MCF 10A (cell line): ENCODE data around the gene NUDCD3. TPM values are rescaled to one million over a fixed set of nuclear protein-coding genes. Genes with fewer than 3 reads are reported as not detected.

Experiments used
- BruUV-seq: library from RNA; stranded (reverse); fragments of 400-500 nt; replicated peaks from 2 replicates; lab custom pipeline; 2021; lab: Mats Ljungman, UMichigan
- CTCF ChIA-PET: fragments of 300-600 bp; sonication (Branson Sonifier 250); formaldehyde crosslinking; extraction: SDS; loops from one replicate; lab custom pipeline; 2021; ENCODE audit warnings: antibody characterized with exemption, inconsistent platforms; lab: Yijun Ruan, JAX
- POLR2A ChIA-PET: fragments of 300-600, 350-650 bp; sonication (Branson Sonifier 250); formaldehyde crosslinking; extraction: SDS; loops from one replicate; lab custom pipeline; 2020; ENCODE audit warnings: antibody characterized with exemption, inconsistent platforms; lab: Yijun Ruan, JAX
- DNase-seq: peaks from one replicate; pipeline ENCODE4 v3.0.0-alpha.2; 2018; ENCODE audit not compliant: unreplicated experiment
- H3K27ac Mint-ChIP-seq: one replicate; pipeline ENCODE4 v1.8.0; 2022; ENCODE audit warnings: mild to moderate bottlenecking, low read depth, mixed read lengths; ENCODE audit not compliant: unreplicated experiment
- H3K27me3 Mint-ChIP-seq: one replicate; pipeline ENCODE4 v1.8.0; 2022; ENCODE audit warnings: mixed read lengths; ENCODE audit not compliant: insufficient read depth, unreplicated experiment
- H3K36me3 Mint-ChIP-seq: one replicate; pipeline ENCODE4 v1.8.0; 2022; ENCODE audit warnings: mild to moderate bottlenecking, moderate library complexity, mixed read lengths; ENCODE audit not compliant: insufficient read depth, unreplicated experiment
- H3K4me1 Mint-ChIP-seq: one replicate; pipeline ENCODE4 v1.8.0; 2022; ENCODE audit warnings: mixed read lengths; ENCODE audit not compliant: insufficient read depth, unreplicated experiment
- H3K4me3 Mint-ChIP-seq: one replicate; pipeline ENCODE4 v1.8.0; 2022; ENCODE audit warnings: mild to moderate bottlenecking, moderate library complexity, mixed read lengths; ENCODE audit not compliant: unreplicated experiment
- H3K9me3 Mint-ChIP-seq: one replicate; pipeline ENCODE4 v1.8.0; 2022; ENCODE audit warnings: mixed read lengths; ENCODE audit not compliant: unreplicated experiment
- intact Hi-C: fragments of 100-400 bp; cut with micrococcal nuclease; formaldehyde crosslinking; loops from 2 replicates; pipeline ENCODE4 v1.14.1; 2022
- total RNA-seq: library from RNA; stranded (reverse); gene quantifications from 2 replicates; pipeline ENCODE4 v1.2.3, GENCODE V29; 2022
- TF ChIP-seq, protein P1 (sequence below): fragments of 200-600 bp; IDR thresholded peaks from one replicate; pipeline ENCODE4 v1.8.0; 2022; ENCODE audit warnings: antibody characterized with exemption, mild to moderate bottlenecking; ENCODE audit not compliant: unreplicated experiment

The NUDCD3 gene
- total RNA-seq, 1 experiment from 2014 or later, result 85.5 TPM

DNA sequence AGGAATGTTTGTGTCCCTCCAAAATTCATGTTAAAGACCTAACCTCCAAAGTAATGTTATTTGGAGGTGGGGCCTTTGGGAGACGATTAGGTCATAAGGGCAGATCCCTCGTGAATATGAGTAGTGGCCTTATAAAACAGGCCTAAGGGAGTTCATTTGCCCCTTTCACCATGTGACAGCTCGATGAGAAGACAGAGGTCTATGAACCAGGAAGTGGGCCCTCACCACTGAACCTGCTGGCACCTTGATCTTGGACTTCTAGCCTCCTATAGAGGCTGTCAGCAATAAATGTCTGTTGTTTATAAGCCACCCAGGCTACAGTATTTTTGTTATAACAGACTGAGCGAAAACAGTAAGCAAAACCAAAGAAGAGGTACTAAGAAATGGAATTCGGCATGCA, 14.1 kb downstream of the NUDCD3 start:
- CTCF ChIA-PET, result interaction anchor here (0.6 to 4.5 kb wide), 4 partner anchors 8 to 1388 kb away, joined by 3 to 46 read pairs (median 3); no protein-coding TSS in a partner anchor
- TF ChIP-seq, protein P1, sequence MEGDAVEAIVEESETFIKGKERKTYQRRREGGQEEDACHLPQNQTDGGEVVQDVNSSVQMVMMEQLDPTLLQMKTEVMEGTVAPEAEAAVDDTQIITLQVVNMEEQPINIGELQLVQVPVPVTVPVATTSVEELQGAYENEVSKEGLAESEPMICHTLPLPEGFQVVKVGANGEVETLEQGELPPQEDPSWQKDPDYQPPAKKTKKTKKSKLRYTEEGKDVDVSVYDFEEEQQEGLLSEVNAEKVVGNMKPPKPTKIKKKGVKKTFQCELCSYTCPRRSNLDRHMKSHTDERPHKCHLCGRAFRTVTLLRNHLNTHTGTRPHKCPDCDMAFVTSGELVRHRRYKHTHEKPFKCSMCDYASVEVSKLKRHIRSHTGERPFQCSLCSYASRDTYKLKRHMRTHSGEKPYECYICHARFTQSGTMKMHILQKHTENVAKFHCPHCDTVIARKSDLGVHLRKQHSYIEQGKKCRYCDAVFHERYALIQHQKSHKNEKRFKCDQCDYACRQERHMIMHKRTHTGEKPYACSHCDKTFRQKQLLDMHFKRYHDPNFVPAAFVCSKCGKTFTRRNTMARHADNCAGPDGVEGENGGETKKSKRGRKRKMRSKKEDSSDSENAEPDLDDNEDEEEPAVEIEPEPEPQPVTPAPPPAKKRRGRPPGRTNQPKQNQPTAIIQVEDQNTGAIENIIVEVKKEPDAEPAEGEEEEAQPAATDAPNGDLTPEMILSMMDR, result no peak
- POLR2A ChIA-PET, result interaction anchor here (1.2 kb wide), 1 partner anchor 14 kb away, joined by 4 read pairs; the partner anchor contains the start of gene NUDCD3
- intact Hi-C loops, result no loop called here
- Mint-ChIP-seq H3K9me3 (no peaks in the 10 kb centered on the region), H3K4me1 (peaks cover 22% of the 10 kb centered on the region), H3K36me3 (peaks cover 90% of the 10 kb centered on the region), H3K27me3 (no peaks in the 10 kb centered on the region), H3K4me3 (no peak overlapping the region), H3K27ac (no peak overlapping the region)
- no TSS peak for BruUV-seq
- DNase-seq, result no peak

DNA sequence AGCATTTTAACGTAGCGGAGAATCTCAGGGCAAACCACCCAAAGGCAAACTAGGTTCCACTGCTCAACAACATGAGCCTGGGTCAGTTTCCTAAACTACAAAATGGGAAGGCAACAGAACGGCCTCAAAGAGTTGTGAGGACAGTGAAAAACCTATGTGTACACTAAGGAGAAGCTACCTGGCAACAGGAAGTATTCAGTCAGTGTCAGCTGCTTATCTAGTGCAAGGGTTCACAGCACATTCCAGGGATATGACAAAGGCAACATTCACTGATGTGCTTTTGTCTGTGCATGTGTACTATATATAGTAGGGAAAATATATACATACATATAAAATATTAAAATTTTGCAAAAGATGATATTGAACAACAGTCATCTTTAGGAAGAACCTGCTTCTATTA, 17.2 kb downstream of the NUDCD3 start:
- no peaks in the 10 kb centered on the region for H3K27me3 Mint-ChIP-seq
- H3K4me1 Mint-ChIP-seq, result peaks cover 34% of the 10 kb centered on the region
- H3K36me3 Mint-ChIP-seq, result peaks cover 89% of the 10 kb centered on the region
- intact Hi-C loops, result no loop called here
- no TSS peak for BruUV-seq
- TF ChIP-seq, protein P1, result no peak
- no peaks in the 10 kb centered on the region for H3K9me3 Mint-ChIP-seq
- CTCF ChIA-PET, result interaction anchor here (0.7 to 4.5 kb wide), 2 partner anchors 229 to 231 kb away, joined by 3 to 46 read pairs; no protein-coding TSS in a partner anchor
- no peak overlapping the region for H3K4me3 Mint-ChIP-seq
- peak overlapping the region; percentile 49 for H3K27ac Mint-ChIP-seq
- peak; percentile 29 for DNase-seq
- POLR2A ChIA-PET, result interaction anchor here (0.5 to 2.2 kb wide), 3 partner anchors 17 to 89 kb away, joined by 3 to 8 read pairs (median 3); partner anchors contain the start of gene NUDCD3

DNA sequence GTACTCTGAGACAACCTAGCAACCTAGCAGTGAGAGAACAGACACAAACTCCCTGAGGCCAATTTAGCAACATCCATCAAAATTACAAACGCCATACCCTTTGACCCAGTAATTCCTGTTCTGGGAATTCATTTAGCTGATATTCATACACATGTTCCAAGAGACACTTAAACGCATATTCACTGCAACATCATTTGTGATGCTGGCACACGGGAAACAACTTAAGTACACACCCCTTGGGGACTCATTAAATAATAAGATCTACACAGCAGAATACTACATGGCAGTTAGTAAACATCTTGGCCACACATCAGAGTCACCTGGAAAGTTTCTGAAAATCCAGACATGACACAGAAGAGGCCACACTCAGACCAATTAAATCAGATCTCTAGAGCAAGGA, 17.6 kb downstream of the NUDCD3 start:
- H3K27ac Mint-ChIP-seq, result peak overlapping the region; percentile 49
- no peak overlapping the region for H3K4me3 Mint-ChIP-seq
- BruUV-seq, result no TSS peak
- no peak for DNase-seq
- H3K9me3 Mint-ChIP-seq, result no peaks in the 10 kb centered on the region
- TF ChIP-seq, protein P1, result no peak
- ChIA-PET POLR2A (interaction anchor here (0.5 to 2.2 kb wide), 4 partner anchors 18 to 90 kb away, joined by 3 to 8 read pairs (median 3); partner anchors contain the start of gene NUDCD3), CTCF (interaction anchor here (4.5 kb wide), 1 partner anchor 231 kb away, joined by 46 read pairs; no protein-coding TSS in a partner anchor)
- intact Hi-C loops, result no loop called here
- H3K36me3 Mint-ChIP-seq, result peaks cover 89% of the 10 kb centered on the region
- peaks cover 34% of the 10 kb centered on the region for H3K4me1 Mint-ChIP-seq
- H3K27me3 Mint-ChIP-seq, result no peaks in the 10 kb centered on the region

DNA sequence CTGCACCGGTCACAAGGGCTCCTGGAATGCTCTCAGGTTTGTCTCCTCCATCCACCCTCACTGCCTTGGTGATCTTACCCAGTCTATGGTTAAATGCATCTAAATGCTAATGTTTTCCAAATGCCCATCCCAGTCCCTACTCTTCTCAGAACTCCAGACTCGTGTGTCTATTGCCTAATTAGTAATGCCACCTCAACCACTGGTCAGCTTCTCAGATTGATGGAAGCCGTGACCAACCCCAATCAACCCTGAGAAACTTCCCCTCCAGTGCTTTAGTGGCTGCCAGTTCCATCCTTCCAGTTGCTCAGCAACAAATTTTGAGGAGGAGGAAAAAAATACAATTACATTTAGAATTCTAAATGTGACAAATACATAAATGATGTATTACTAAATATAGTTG, 18.6 kb downstream of the NUDCD3 start:
- peak overlapping the region; percentile 75 for H3K27ac Mint-ChIP-seq
- BruUV-seq, result no TSS peak
- intact Hi-C loops, result no loop called here
- ChIA-PET POLR2A (interaction anchor here (1.3 kb wide), 1 partner anchor 20 kb away, joined by 3 read pairs; no protein-coding TSS in a partner anchor), CTCF (interaction anchor here (4.5 kb wide), 1 partner anchor 230 kb away, joined by 46 read pairs; no protein-coding TSS in a partner anchor)
- H3K4me3 Mint-ChIP-seq, result no peak overlapping the region
- H3K4me1 Mint-ChIP-seq, result peaks cover 28% of the 10 kb centered on the region
- no peak for DNase-seq
- H3K9me3 Mint-ChIP-seq, result no peaks in the 10 kb centered on the region
- TF ChIP-seq, protein P1, result no peak
- H3K27me3 Mint-ChIP-seq, result no peaks in the 10 kb centered on the region
- peaks cover 89% of the 10 kb centered on the region for H3K36me3 Mint-ChIP-seq
